SK-N-MC (cell line): ENCODE data around the gene ZMYND15.
"Not testable (repeated sequence)": the region's sequence is repeated elsewhere in the genome, so short reads cannot be mapped to it uniquely, and the experiment has no call there.

Experiments
- EZH2 ChIP-seq: fragments of 200-600 bp; sonication (generic); IDR thresholded peaks from one replicate; pipeline ENCODE4 v1.6.1; 2017; ENCODE audit warnings: antibody characterized with exemption
- POLR2AphosphoS5 ChIP-seq: IDR thresholded peaks from 2 replicates; pipeline ENCODE4 v1.6.1; 2012; ENCODE audit warnings: mild to moderate bottlenecking, low read depth, low read length, borderline replicate concordance

- not testable (repeated sequence) for TF ChIP-seq POLR2AphosphoS5, EZH2
Measured at GRCh38 chr17:4714340-4715062, 25.1 kb upstream of the ZMYND15 start.
